ENCODE results near the gene OR5H2.
"Not testable (repeated sequence)": the region's sequence is repeated elsewhere in the genome, so short reads cannot be mapped to it uniquely, and the experiment has no call there.

The OR5H2 gene

GRCh38 chr3:98282205-98282604 is at the start of gene OR5H2:
Gene OR5H2, plus strand, starts transcription at chr3:98282505. Its CDS starts 398 bp downstream, at chr3:98282903.
- no peak for DNase-seq (ENCODE audit: low spot score in 2 of 2)
- no peak within 1 kb of the TSS for H3K4me3 ChIP-seq
- in situ Hi-C loops (cut with MboI; ENCODE audit: low sequenced_read_pairs), result no loop called here
- no peaks in the 10 kb centered on the region for H3K27me3 ChIP-seq (ENCODE audit: low read depth)
- no peaks in the 10 kb centered on the region for H3K36me3 ChIP-seq (replicated peaks)
- H3K4me1 ChIP-seq, result no peaks in the 10 kb centered on the region
- no peaks in the 10 kb centered on the region for H3K9me3 ChIP-seq

- in situ Hi-C loops (cut with MboI; ENCODE audit: low sequenced_read_pairs), result no loop called here
- Histone ChIP-seq H3K36me3 (replicated peaks) (no peaks in the 10 kb centered on the region), H3K9me3 (no peaks in the 10 kb centered on the region), H3K27me3 (ENCODE audit: low read depth) (no peaks in the 10 kb centered on the region), H3K4me1 (no peaks in the 10 kb centered on the region), H3K4me3 (no peak overlapping the region)
- no peak for DNase-seq (ENCODE audit: low spot score in 2 of 2)
Measured at GRCh38 chr3:98233468-98233867, 48.8 kb upstream of the OR5H2 start.

GRCh38 chr3:98240131-98240530 is 42.2 kb upstream of the OR5H2 start:
- in situ Hi-C loops (cut with MboI; ENCODE audit: low sequenced_read_pairs), result no loop called here
- DNase-seq (ENCODE audit: low spot score in 2 of 2), result no peak
- no peaks in the 10 kb centered on the region for H3K27me3 ChIP-seq (ENCODE audit: low read depth)

GRCh38 chr3:98242155-98242554 is 40.1 kb upstream of the OR5H2 start:
- in situ Hi-C loops (cut with MboI; ENCODE audit: low sequenced_read_pairs), result no loop called here
- H3K4me1 ChIP-seq, result no peaks in the 10 kb centered on the region
- no peaks in the 10 kb centered on the region for H3K9me3 ChIP-seq

More at GRCh38 chr3:98240131-98240530, 42.2 kb upstream of the OR5H2 start:
- no peaks in the 10 kb centered on the region for H3K4me1 ChIP-seq
- no peak overlapping the region for H3K4me3 ChIP-seq
- H3K9me3 ChIP-seq, result no peaks in the 10 kb centered on the region
- H3K36me3 ChIP-seq (replicated peaks), result no peaks in the 10 kb centered on the region

GRCh38 chr3:98243843-98244242 is 38.5 kb upstream of the OR5H2 start:
- no peak for DNase-seq (ENCODE audit: low spot score in 2 of 2)
- no peaks in the 10 kb centered on the region for H3K36me3 ChIP-seq (replicated peaks)
- no peaks in the 10 kb centered on the region for H3K4me1 ChIP-seq
- no peaks in the 10 kb centered on the region for H3K9me3 ChIP-seq
- H3K27me3 ChIP-seq (ENCODE audit: low read depth), result no peaks in the 10 kb centered on the region
- in situ Hi-C loops (cut with MboI; ENCODE audit: low sequenced_read_pairs), result no loop called here
- no peak overlapping the region for H3K4me3 ChIP-seq

More at GRCh38 chr3:98242155-98242554, 40.1 kb upstream of the OR5H2 start:
- DNase-seq (ENCODE audit: low spot score in 2 of 2), result no peak
- Histone ChIP-seq H3K27me3 (ENCODE audit: low read depth) (no peaks in the 10 kb centered on the region), H3K4me3 (no peak overlapping the region), H3K36me3 (replicated peaks) (no peaks in the 10 kb centered on the region)

GRCh38 chr3:98246142-98246541 is 36.2 kb upstream of the OR5H2 start:
- Histone ChIP-seq H3K4me3 (no peak overlapping the region), H3K4me1 (no peaks in the 10 kb centered on the region), H3K36me3 (replicated peaks) (no peaks in the 10 kb centered on the region), H3K27me3 (ENCODE audit: low read depth) (no peaks in the 10 kb centered on the region), H3K9me3 (no peaks in the 10 kb centered on the region)
- no peak for DNase-seq (ENCODE audit: low spot score in 2 of 2)
- in situ Hi-C loops (cut with MboI; ENCODE audit: low sequenced_read_pairs), result no loop called here

- DNase-seq (ENCODE audit: low spot score in 2 of 2); H3K27me3 ChIP-seq (ENCODE audit: low read depth); H3K9me3 ChIP-seq; H3K36me3 ChIP-seq (replicated peaks); H3K4me1 ChIP-seq; H3K4me3 ChIP-seq; in situ Hi-C loops (cut with MboI; ENCODE audit: low sequenced_read_pairs): not testable (repeated sequence)
Measured at GRCh38 chr3:98256026-98256425, 26.3 kb upstream of the OR5H2 start.

- DNase-seq (ENCODE audit: low spot score in 2 of 2), result peak; percentile 17 to 56
- Histone ChIP-seq H3K4me1 (no peaks in the 10 kb centered on the region), H3K4me3 (no peak overlapping the region), H3K9me3 (no peaks in the 10 kb centered on the region), H3K27me3 (ENCODE audit: low read depth) (no peaks in the 10 kb centered on the region), H3K36me3 (replicated peaks) (no peaks in the 10 kb centered on the region)
- in situ Hi-C loops (cut with MboI; ENCODE audit: low sequenced_read_pairs), result no loop called here
Measured at GRCh38 chr3:98259707-98260106, 22.6 kb upstream of the OR5H2 start.

GRCh38 chr3:98262046-98262445 is 20.3 kb upstream of the OR5H2 start:
- no peak for DNase-seq (ENCODE audit: low spot score in 2 of 2)
- Histone ChIP-seq H3K4me1 (no peaks in the 10 kb centered on the region), H3K9me3 (no peaks in the 10 kb centered on the region), H3K4me3 (no peak overlapping the region), H3K27me3 (ENCODE audit: low read depth) (no peaks in the 10 kb centered on the region), H3K36me3 (replicated peaks) (no peaks in the 10 kb centered on the region)
- in situ Hi-C loops (cut with MboI; ENCODE audit: low sequenced_read_pairs), result no loop called here

GRCh38 chr3:98263944-98264343 is 18.4 kb upstream of the OR5H2 start, which contains the start of gene OR5H6:
Gene OR5H6, plus strand, starts transcription at chr3:98264244. Its CDS starts 89 bp downstream, at chr3:98264333.
- DNase-seq (ENCODE audit: low spot score in 2 of 2), result no peak
- H3K9me3 ChIP-seq, result no peaks in the 10 kb centered on the region
- no peak within 1 kb of the TSS for H3K4me3 ChIP-seq
- no peaks in the 10 kb centered on the region for H3K27me3 ChIP-seq (ENCODE audit: low read depth)
- H3K36me3 ChIP-seq (replicated peaks), result no peaks in the 10 kb centered on the region
- in situ Hi-C loops (cut with MboI; ENCODE audit: low sequenced_read_pairs), result no loop called here
- H3K4me1 ChIP-seq, result no peaks in the 10 kb centered on the region

GRCh38 chr3:98269846-98270245 is 12.5 kb upstream of the OR5H2 start:
- Histone ChIP-seq H3K36me3 (replicated peaks) (no peaks in the 10 kb centered on the region), H3K27me3 (ENCODE audit: low read depth) (no peaks in the 10 kb centered on the region)

GRCh38 chr3:98272126-98272525 is 10.2 kb upstream of the OR5H2 start:
- no peaks in the 10 kb centered on the region for H3K27me3 ChIP-seq (ENCODE audit: low read depth)
- DNase-seq (ENCODE audit: low spot score in 2 of 2), result no peak
- no peak overlapping the region for H3K4me3 ChIP-seq
- no peaks in the 10 kb centered on the region for H3K9me3 ChIP-seq
- in situ Hi-C loops (cut with MboI; ENCODE audit: low sequenced_read_pairs), result no loop called here
- no peaks in the 10 kb centered on the region for H3K4me1 ChIP-seq
- no peaks in the 10 kb centered on the region for H3K36me3 ChIP-seq (replicated peaks)

More at GRCh38 chr3:98269846-98270245, 12.5 kb upstream of the OR5H2 start:
- no peaks in the 10 kb centered on the region for H3K4me1 ChIP-seq
- no peaks in the 10 kb centered on the region for H3K9me3 ChIP-seq
- no peak overlapping the region for H3K4me3 ChIP-seq
- DNase-seq (ENCODE audit: low spot score in 2 of 2), result no peak
- in situ Hi-C loops (cut with MboI; ENCODE audit: low sequenced_read_pairs), result no loop called here

GRCh38 chr3:98274914-98275313 is 7.4 kb upstream of the OR5H2 start:
- Histone ChIP-seq H3K4me1 (no peaks in the 10 kb centered on the region), H3K27me3 (ENCODE audit: low read depth) (no peaks in the 10 kb centered on the region), H3K9me3 (no peaks in the 10 kb centered on the region), H3K4me3 (no peak overlapping the region), H3K36me3 (replicated peaks) (no peaks in the 10 kb centered on the region)
- in situ Hi-C loops (cut with MboI; ENCODE audit: low sequenced_read_pairs), result no loop called here
- no peak for DNase-seq (ENCODE audit: low spot score in 2 of 2)

- in situ Hi-C loops (cut with MboI; ENCODE audit: low sequenced_read_pairs), result no loop called here
- Histone ChIP-seq H3K4me3 (no peak overlapping the region), H3K4me1 (no peaks in the 10 kb centered on the region), H3K36me3 (replicated peaks) (no peaks in the 10 kb centered on the region), H3K9me3 (no peaks in the 10 kb centered on the region), H3K27me3 (ENCODE audit: low read depth) (no peaks in the 10 kb centered on the region)
- DNase-seq (ENCODE audit: low spot score in 2 of 2), result no peak
Measured at GRCh38 chr3:98290916-98291315, 8.6 kb downstream of the OR5H2 start.

- H3K27me3 ChIP-seq (ENCODE audit: low read depth), result no peaks in the 10 kb centered on the region
- H3K36me3 ChIP-seq (replicated peaks), result no peaks in the 10 kb centered on the region
- H3K9me3 ChIP-seq, result no peaks in the 10 kb centered on the region
- no peaks in the 10 kb centered on the region for H3K4me1 ChIP-seq
- no peak for DNase-seq (ENCODE audit: low spot score in 2 of 2)
- no peak overlapping the region for H3K4me3 ChIP-seq
- in situ Hi-C loops (cut with MboI; ENCODE audit: low sequenced_read_pairs), result no loop called here
Measured at GRCh38 chr3:98291332-98291957, 9.1 kb downstream of the OR5H2 start.

Data from HAP-1 (cell line).